ENCODE data around the gene EMILIN1. TPM values are rescaled to one million over a fixed set of nuclear protein-coding genes. Genes with fewer than 3 reads are reported as not detected.

Gene EMILIN1
- total RNA-seq, 1 donor from 2014 or later: 180 TPM

DNA sequence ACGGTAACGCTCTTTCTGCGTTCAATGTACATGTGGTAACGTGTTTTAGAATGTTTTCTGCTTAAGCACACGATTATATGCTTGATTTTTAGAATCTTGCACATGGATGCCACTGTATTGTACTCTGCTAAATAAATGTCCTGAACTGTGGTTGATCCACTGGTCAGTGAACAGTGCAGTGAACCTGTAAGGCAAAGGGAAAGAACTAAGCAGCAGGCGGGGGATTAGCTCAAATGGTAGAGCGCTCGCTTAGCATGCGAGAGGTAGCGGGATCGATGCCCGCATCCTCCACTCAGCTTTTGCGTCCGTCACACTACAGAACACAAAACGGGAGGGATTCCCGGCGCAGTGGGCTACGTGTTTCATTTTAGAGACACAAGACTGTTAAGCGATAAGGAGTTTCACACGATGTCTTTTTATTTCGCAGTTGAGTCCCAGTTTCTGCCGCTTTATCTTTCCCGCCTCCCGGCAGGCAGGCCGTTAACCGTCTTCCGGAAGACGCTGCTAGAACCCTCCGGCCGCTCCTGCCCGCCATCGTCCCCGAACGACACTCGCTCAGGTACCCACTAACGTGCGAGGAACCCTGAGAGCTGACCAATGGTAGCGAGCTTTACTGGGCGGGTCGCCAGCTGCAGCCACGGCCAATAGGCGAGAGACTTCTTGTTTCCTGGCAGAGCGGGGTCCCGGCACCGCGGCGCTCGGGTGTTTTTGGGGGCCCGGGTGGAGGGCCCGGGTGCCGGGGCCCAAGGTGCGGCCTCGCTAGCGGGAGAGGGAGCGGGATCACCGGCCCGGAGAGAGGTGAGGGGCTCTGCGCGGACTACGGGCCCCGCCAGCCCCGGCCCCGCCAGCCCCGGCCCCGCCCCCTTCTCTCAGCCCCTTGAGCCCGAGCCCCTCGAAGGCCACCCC lies 27.2 kb upstream of the EMILIN1 start, which contains the start of gene AGBL5:
Gene AGBL5, plus strand, starts transcription at position 673 of the 906 bp plus-strand sequence. CDS start 1,291 bp downstream, outside the sequence.
- H3K27me3 Mint-ChIP-seq (ENCODE audit: low read depth): no peaks in the 10 kb centered on the region
- H3K36me3 Mint-ChIP-seq (ENCODE audit: low read depth): peaks cover 6% of the 10 kb centered on the region
- H3K4me1 Mint-ChIP-seq (ENCODE audit: low read depth): peaks cover 13% of the 10 kb centered on the region
- TF ChIP-seq, protein P1, sequence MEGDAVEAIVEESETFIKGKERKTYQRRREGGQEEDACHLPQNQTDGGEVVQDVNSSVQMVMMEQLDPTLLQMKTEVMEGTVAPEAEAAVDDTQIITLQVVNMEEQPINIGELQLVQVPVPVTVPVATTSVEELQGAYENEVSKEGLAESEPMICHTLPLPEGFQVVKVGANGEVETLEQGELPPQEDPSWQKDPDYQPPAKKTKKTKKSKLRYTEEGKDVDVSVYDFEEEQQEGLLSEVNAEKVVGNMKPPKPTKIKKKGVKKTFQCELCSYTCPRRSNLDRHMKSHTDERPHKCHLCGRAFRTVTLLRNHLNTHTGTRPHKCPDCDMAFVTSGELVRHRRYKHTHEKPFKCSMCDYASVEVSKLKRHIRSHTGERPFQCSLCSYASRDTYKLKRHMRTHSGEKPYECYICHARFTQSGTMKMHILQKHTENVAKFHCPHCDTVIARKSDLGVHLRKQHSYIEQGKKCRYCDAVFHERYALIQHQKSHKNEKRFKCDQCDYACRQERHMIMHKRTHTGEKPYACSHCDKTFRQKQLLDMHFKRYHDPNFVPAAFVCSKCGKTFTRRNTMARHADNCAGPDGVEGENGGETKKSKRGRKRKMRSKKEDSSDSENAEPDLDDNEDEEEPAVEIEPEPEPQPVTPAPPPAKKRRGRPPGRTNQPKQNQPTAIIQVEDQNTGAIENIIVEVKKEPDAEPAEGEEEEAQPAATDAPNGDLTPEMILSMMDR (IDR thresholded peaks at IDR 0.05): no peak
- H3K9me3 Mint-ChIP-seq (ENCODE audit: low read depth): no peaks in the 10 kb centered on the region
- peak within 1 kb of the TSS; percentile 99 for H3K27ac Mint-ChIP-seq (ENCODE audit: unreplicated experiment)
- peak within 1 kb of the TSS; percentile 88 for H3K4me3 Mint-ChIP-seq (ENCODE audit: unreplicated experiment)
- peak; percentile 97 for DNase-seq (ENCODE audit: low spot score)

DNA sequence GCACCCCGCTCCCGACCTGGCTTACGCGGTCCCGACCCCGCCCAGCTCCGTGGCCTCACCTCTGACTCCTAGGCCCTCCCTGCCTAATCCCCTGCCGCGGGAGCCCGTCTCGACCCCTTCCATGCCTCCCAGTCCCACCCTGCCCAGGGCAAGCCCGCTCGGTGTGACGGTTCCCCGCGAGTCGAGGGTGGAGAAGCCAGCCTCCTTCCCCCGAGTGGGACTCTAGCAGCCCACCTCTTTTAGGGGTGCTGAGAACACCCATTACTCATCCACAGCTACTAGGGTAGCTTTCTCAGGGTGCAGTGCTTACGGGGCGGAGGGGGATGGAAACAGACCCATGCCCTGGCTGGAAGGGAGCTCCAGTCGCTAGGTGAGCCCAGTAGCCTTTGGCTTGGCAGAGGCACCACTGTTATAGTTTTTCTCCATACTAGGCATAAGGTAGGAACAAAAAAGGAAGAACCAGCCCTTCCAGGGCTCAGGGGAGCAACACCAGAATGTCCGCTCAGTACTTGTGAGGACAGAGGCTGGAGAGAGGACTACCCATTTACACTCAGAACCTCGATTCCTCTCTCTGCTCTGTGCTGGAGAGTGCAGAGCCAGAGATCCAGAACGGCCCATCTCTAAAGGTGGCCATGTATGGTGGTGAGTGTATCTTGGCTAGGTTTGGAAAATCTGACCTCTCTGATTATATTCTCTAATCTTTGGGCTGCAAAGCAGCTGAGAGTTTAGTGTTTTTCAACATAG lies 26.3 kb upstream of the EMILIN1 start:
- no peak for DNase-seq (ENCODE audit: low spot score)
- Mint-ChIP-seq H3K4me1 (ENCODE audit: low read depth) (peaks cover 13% of the 10 kb centered on the region), H3K4me3 (ENCODE audit: unreplicated experiment) (peak overlapping the region; percentile 88), H3K9me3 (ENCODE audit: low read depth) (no peaks in the 10 kb centered on the region), H3K27ac (ENCODE audit: unreplicated experiment) (peak overlapping the region; percentile 94), H3K27me3 (ENCODE audit: low read depth) (no peaks in the 10 kb centered on the region), H3K36me3 (ENCODE audit: low read depth) (peaks cover 7% of the 10 kb centered on the region)
- TF ChIP-seq, protein P1 (IDR thresholded peaks at IDR 0.05): no peak

DNA sequence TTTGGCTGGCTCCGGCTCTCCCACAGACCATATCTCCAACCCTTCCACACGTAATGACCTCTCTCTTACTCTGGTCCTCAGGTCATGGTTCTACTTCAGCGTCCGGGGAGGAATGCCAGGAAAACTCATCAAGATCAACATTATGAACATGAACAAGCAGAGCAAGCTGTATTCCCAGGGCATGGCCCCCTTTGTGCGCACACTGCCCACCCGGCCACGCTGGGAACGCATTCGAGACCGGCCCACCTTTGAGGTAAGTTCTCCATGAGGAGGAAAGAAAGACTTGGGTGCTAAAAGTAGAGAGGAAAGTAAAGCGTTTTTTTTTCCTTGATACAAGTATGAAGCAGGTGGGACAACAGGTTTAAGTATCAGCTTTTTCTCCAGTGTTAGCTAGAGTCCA lies 25.1 kb upstream of the EMILIN1 start:
- H3K4me1 Mint-ChIP-seq (ENCODE audit: low read depth): peaks cover 13% of the 10 kb centered on the region
- H3K9me3 Mint-ChIP-seq (ENCODE audit: low read depth): no peaks in the 10 kb centered on the region
- H3K4me3 Mint-ChIP-seq (ENCODE audit: unreplicated experiment): no peak overlapping the region
- no peaks in the 10 kb centered on the region for H3K27me3 Mint-ChIP-seq (ENCODE audit: low read depth)
- DNase-seq (ENCODE audit: low spot score): no peak
- H3K27ac Mint-ChIP-seq (ENCODE audit: unreplicated experiment): no peak overlapping the region
- H3K36me3 Mint-ChIP-seq (ENCODE audit: low read depth): peaks cover 7% of the 10 kb centered on the region
- TF ChIP-seq, protein P1 (IDR thresholded peaks at IDR 0.05): no peak

DNA sequence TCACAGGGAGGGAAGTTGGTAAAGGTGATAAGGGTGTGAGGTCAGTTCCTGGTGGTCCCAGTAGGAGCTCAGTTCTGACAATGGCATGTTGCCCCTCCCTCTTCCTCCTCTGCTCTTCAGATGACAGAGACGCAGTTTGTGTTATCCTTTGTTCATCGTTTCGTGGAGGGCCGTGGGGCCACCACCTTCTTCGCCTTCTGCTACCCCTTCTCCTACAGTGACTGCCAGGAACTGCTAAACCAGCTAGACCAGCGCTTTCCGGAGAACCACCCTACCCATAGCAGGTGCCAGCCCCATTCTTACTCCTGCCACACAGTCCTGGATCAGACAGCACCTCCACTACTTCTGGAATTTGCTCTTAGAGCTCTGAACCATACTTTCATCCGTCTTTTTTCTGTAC lies 24.6 kb upstream of the EMILIN1 start:
- Mint-ChIP-seq H3K36me3 (ENCODE audit: low read depth) (peaks cover 7% of the 10 kb centered on the region), H3K9me3 (ENCODE audit: low read depth) (no peaks in the 10 kb centered on the region), H3K27me3 (ENCODE audit: low read depth) (no peaks in the 10 kb centered on the region), H3K4me1 (ENCODE audit: low read depth) (peaks cover 13% of the 10 kb centered on the region), H3K27ac (ENCODE audit: unreplicated experiment) (no peak overlapping the region), H3K4me3 (ENCODE audit: unreplicated experiment) (no peak overlapping the region)
- TF ChIP-seq, protein P1 (IDR thresholded peaks at IDR 0.05): no peak
- DNase-seq (ENCODE audit: low spot score): no peak

DNA sequence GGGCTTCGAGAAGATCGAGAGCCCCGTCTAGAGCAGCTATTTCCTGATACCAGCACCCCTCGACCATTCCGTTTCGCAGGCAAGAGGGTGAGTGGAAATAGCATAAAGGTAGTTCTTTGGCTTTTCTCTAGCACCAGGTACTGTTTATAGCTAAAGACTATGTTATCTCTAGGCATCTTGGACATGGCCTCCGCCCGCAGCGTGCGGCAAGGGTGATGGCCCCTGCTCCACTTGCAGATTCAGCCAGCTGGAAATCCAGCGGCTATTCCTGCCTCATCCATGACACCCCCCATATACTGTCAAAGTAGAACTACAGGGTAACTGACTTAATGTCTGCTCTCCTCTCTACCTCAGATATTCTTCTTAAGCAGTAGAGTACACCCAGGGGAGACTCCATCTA lies 23.7 kb upstream of the EMILIN1 start:
- TF ChIP-seq, protein P1 (IDR thresholded peaks at IDR 0.05): no peak
- H3K4me3 Mint-ChIP-seq (ENCODE audit: unreplicated experiment): no peak overlapping the region

More for the DNA sequence above, 23.7 kb upstream of the EMILIN1 start:
- no peak for DNase-seq (ENCODE audit: low spot score)
- H3K9me3 Mint-ChIP-seq (ENCODE audit: low read depth): no peaks in the 10 kb centered on the region
- H3K27ac Mint-ChIP-seq (ENCODE audit: unreplicated experiment): no peak overlapping the region
- peaks cover 7% of the 10 kb centered on the region for H3K4me1 Mint-ChIP-seq (ENCODE audit: low read depth)
- no peaks in the 10 kb centered on the region for H3K27me3 Mint-ChIP-seq (ENCODE audit: low read depth)
- H3K36me3 Mint-ChIP-seq (ENCODE audit: low read depth): peaks cover 7% of the 10 kb centered on the region
